Measurements from ENCODE around the gene DFFB.

Gene DFFB

GRCh38 chr1:3929126-3929525 lies 71.8 kb downstream of the DFFB start:
- DNase-seq, result no peak

- DNase-seq, result no peak
Measured at GRCh38 chr1:3930301-3931006, 73.2 kb downstream of the DFFB start.

GRCh38 chr1:3931007-3931912 lies 74.0 kb downstream of the DFFB start:
- no peak for DNase-seq

GRCh38 chr1:3932156-3932919 lies 75.1 kb downstream of the DFFB start:
- DNase-seq, result no peak
